ENCODE results near the gene ALAS1.

Gene ALAS1

GRCh38 chr3:52249683-52250082 is 51.7 kb downstream of the ALAS1 start:
- no peak for DNase-seq (ENCODE audit: low spot score)

- no peak for DNase-seq (ENCODE audit: low spot score)
Measured at GRCh38 chr3:52250122-52250521, 52.2 kb downstream of the ALAS1 start.

GRCh38 chr3:52253314-52254304 is 55.6 kb downstream of the ALAS1 start:
- no peak for DNase-seq (ENCODE audit: low spot score)

- no peak for DNase-seq (ENCODE audit: low spot score)
Measured at GRCh38 chr3:52254608-52255007, 56.6 kb downstream of the ALAS1 start.

DNA sequence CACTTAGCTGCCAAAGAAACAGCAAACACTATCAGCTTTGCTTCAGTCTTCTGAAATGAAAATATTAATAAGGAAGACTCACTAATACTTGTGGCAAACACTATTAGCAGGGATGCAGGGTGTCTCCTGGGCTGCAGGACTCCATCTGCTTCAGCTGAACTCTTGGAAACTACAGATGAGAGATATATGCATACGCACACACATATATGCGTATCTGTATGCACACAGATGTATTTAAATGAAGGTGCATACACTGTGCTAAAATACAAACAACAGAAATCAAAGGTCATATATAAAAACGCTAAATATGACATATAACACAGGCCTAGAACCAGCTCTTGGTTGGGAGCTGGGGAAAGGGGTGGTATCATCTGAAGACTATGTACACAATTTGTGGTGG is 58.2 kb downstream of the ALAS1 start:
- no peak for DNase-seq (ENCODE audit: low spot score)

DNA sequence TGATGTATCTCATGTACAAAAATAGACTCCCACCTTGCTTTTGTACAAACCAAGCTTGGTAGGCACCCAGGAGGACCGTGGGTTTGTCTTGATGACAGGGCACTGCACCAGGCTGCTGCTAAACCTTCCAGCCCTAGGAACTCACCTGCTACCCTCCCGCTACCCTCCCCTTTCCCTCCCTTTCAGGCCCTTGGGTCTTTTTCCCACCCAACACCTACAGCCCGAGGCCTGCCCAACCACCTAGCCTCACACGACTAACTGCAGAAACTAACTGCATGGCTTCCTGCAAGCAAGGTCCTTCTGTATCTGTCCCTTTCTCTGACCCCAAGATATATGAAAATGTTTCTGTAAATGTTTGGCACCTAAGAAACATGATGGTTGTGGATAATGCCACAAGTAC is 58.7 kb downstream of the ALAS1 start:
- DNase-seq (ENCODE audit: low spot score), result no peak

- DNase-seq (ENCODE audit: low spot score), result no peak
Measured at GRCh38 chr3:52257911-52258310, 60.0 kb downstream of the ALAS1 start.

- DNase-seq (ENCODE audit: low spot score), result no peak
Measured at GRCh38 chr3:52259035-52259434, 61.1 kb downstream of the ALAS1 start.

DNA sequence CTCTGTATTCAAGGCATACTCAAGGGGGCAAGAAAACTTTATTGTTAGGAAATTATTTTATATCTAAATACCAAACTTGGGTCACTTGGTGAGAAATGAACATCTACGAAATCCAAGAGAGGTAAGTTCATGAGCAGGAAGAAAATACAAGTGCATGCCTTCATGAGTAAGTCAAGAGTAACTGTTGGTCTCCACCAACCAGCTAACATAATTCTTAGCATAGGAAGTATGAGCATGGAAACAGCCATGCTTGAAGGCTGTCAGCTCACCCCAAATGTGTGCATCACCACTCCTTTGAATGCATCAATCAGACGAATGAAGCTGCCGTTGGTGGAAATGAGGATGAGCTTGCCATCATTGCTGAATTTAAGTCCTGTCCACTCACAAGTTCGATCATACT is 61.5 kb downstream of the ALAS1 start:
- DNase-seq (ENCODE audit: low spot score), result no peak

GRCh38 chr3:52262447-52262846 is 64.5 kb downstream of the ALAS1 start:
- DNase-seq (ENCODE audit: low spot score), result no peak

All from AG08395 (cell line).